Measurements from ENCODE around the gene C20orf204. TPM values are rescaled to one million over a fixed set of nuclear protein-coding genes. Genes with fewer than 3 reads are reported as not detected.

Gene C20orf204
- total RNA-seq, 4 donors from 2014 or later = 1.7 to 14.4 (median 4.1) TPM

- WGBS, 2 donors = 73 to 79% methylated on average over 7 to 11 of the region's 11 CpGs
- DNase-seq (ENCODE audit: low spot score in 2 of 2) = no peak
- Histone ChIP-seq H3K4me1 (peaks cover 0 to 49% (median 4%) of the 10 kb centered on the region in 4 donors), H3K27ac (peak overlapping the region in 2 of 4 donors; percentile 55 to 77), H3K4me3 (no peak overlapping the region), H3K36me3 (no peaks in the 10 kb centered on the region), H3K9me3 (no peaks in the 10 kb centered on the region), H3K27me3 (peaks cover 0 to 88% of the 10 kb centered on the region in 2 donors)
- TF ChIP-seq POLR2A (IDR thresholded peaks at IDR 0.05) = no peak
- TF ChIP-seq, protein P1, sequence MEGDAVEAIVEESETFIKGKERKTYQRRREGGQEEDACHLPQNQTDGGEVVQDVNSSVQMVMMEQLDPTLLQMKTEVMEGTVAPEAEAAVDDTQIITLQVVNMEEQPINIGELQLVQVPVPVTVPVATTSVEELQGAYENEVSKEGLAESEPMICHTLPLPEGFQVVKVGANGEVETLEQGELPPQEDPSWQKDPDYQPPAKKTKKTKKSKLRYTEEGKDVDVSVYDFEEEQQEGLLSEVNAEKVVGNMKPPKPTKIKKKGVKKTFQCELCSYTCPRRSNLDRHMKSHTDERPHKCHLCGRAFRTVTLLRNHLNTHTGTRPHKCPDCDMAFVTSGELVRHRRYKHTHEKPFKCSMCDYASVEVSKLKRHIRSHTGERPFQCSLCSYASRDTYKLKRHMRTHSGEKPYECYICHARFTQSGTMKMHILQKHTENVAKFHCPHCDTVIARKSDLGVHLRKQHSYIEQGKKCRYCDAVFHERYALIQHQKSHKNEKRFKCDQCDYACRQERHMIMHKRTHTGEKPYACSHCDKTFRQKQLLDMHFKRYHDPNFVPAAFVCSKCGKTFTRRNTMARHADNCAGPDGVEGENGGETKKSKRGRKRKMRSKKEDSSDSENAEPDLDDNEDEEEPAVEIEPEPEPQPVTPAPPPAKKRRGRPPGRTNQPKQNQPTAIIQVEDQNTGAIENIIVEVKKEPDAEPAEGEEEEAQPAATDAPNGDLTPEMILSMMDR (IDR thresholded peaks at IDR 0.05) = no peak
- TF ChIP-seq EP300 (IDR thresholded peaks at IDR 0.05) = no peak
These were observed 15.1 kb downstream of the C20orf204 start for GRCh38 chr20:64051033-64051452.

DNA sequence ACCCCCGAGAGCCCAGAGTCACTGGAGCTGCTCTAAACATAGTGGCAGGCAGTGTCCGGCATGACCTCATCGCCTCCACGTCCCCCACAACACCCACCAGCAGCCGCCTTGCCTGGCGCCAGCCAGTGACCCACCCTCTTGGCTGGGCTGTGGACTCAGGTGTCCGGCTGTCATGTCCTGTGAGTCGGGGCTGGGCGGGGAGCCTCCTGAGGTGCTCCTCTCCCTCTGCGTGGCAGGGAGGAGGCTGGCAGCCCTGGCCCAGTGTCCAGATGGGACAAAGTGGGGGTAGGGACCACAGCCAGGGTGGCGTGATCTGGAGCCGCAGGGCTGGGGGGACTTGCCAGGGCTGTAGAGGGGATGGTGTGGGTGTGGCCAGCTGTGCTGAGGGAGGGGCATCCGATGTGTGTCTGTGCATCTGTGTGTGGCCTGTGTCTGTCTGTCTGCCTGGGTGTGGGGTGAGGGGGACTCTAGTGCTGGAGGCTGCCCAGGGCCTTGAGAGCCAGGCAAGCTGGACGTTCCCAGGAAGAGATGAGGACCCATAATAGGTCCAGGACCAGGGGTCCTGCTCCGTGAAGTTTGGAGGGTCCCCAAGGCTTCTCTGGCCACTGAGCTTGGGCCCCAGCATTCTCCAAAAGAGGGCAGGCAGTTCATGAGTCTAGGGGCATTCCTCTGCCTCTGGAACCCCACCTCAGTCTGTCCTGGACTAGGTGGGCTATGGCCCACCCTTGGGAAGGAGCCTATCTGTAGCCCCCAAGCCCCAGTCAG lies 15.8 kb downstream of the C20orf204 start:
- WGBS, 2 donors = 48 to 57% methylated on average over 3 to 14 of the region's 15 CpGs
- peak overlapping the region in 2 of 4 donors; percentile 17 to 77 for H3K27ac ChIP-seq
- DNase-seq (ENCODE audit: low spot score in 2 of 2) = no peak
- H3K36me3 ChIP-seq = no peaks in the 10 kb centered on the region
- H3K4me1 ChIP-seq = peaks cover 0 to 56% (median 4%) of the 10 kb centered on the region in 4 donors
- H3K9me3 ChIP-seq = no peaks in the 10 kb centered on the region
- TF ChIP-seq POLR2A (IDR thresholded peaks at IDR 0.05) = no peak
- no peak for TF ChIP-seq EP300 (IDR thresholded peaks at IDR 0.05)
- TF ChIP-seq, protein P1 (IDR thresholded peaks at IDR 0.05) = no peak
- H3K4me3 ChIP-seq = no peak overlapping the region
- H3K27me3 ChIP-seq = peaks cover 0 to 88% of the 10 kb centered on the region in 2 donors

DNA sequence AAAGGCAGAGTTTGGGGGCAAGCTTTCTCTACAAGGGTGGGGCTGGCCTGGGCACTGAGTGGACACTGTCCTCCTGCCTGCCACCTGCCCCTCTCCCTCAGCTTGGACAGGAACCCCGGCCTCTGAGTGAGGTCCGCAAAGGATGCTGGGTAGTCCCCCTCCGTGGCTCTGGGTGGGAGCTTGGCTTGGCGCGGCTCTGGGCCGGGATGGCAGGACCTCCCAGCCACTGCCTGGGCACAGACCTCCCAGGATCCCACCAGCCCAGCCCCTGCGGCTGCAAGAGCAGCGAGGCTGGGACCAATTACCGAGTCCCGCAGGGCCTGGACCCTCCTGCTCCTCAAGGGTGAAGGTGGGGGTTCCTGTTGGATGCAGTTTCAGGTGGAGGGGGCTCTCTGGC lies 16.3 kb downstream of the C20orf204 start:
- Histone ChIP-seq H3K4me1 (peaks cover 0 to 61% (median 4%) of the 10 kb centered on the region in 4 donors), H3K27me3 (peaks cover 0 to 85% of the 10 kb centered on the region in 2 donors), H3K36me3 (no peaks in the 10 kb centered on the region), H3K4me3 (no peak overlapping the region), H3K27ac (peak overlapping the region in 2 of 4 donors; percentile 17 to 73), H3K9me3 (no peaks in the 10 kb centered on the region)
- TF ChIP-seq EP300 (IDR thresholded peaks at IDR 0.05) (no peak), POLR2A (IDR thresholded peaks at IDR 0.05) (no peak)
- TF ChIP-seq, protein P1 (IDR thresholded peaks at IDR 0.05) = no peak
- WGBS, 2 donors = 48 to 86% methylated on average over 5 to 7 of the region's 10 CpGs
- DNase-seq (ENCODE audit: low spot score in 2 of 2) = no peak

GRCh38 chr20:64052987-64053840 lies 17.2 kb downstream of the C20orf204 start:
- Histone ChIP-seq H3K9me3 (no peaks in the 10 kb centered on the region), H3K4me3 (no peak overlapping the region), H3K36me3 (no peaks in the 10 kb centered on the region), H3K27me3 (peaks cover 0 to 79% of the 10 kb centered on the region in 2 donors), H3K27ac (peak overlapping the region in 1 of 4 donors; percentile 73), H3K4me1 (peaks cover 0 to 65% (median 4%) of the 10 kb centered on the region in 4 donors)
- TF ChIP-seq POLR2A (IDR thresholded peaks at IDR 0.05) (no peak), EP300 (IDR thresholded peaks at IDR 0.05) (no peak)
- TF ChIP-seq, protein P1 (IDR thresholded peaks at IDR 0.05) = no peak
- DNase-seq (ENCODE audit: low spot score in 2 of 2) = no peak
- 80 to 84% methylated on average over 28 to 32 of the region's 33 CpGs for WGBS, 2 donors

Measured in tibial nerve (tissue), 4 donors.